Upper lobe of left lung (tissue), 4 donors: Measurements from ENCODE around the gene WNT3.

Source experiments
- CTCF ChIP-seq, 6 experiments: fragments of 450-650 bp in 4 of 6; fragments of 200-600 bp in 2 of 6; sonication (generic) in 2 of 6; IDR thresholded peaks; one replicate each; pipeline ENCODE4 v1.5.1; 2016 to 2019; ENCODE audit warnings: antibody characterized with exemption in 6 of 6
- EP300 ChIP-seq, 4 donors: sonication (generic); formaldehyde crosslinking; IDR thresholded peaks; one replicate each; pipeline ENCODE4 v1.5.1; 2017; ENCODE audit warnings: antibody characterized with exemption in 4 of 4, control low read depth in 2 of 4
- POLR2A ChIP-seq, 4 donors: fragments of 450-650 bp; IDR thresholded peaks; one replicate each; pipeline ENCODE4 v1.5.1; 2016 to 2017; ENCODE audit warnings: antibody characterized with exemption in 4 of 4, mild to moderate bottlenecking in 2 of 4
- POLR2AphosphoS5 ChIP-seq, 2 donors: sonication (generic); formaldehyde crosslinking; IDR thresholded peaks; one replicate each; pipeline ENCODE4 v1.5.1; 2017; ENCODE audit warnings: antibody characterized with exemption in 2 of 2

GRCh38 chr17:46787478-46787877, 31.0 kb downstream of the WNT3 start:
- no peak for TF ChIP-seq POLR2A (IDR thresholded peaks at IDR 0.05)
- TF ChIP-seq CTCF (IDR thresholded peaks at IDR 0.05): no peak
- TF ChIP-seq EP300 (IDR thresholded peaks at IDR 0.05): no peak
- no peak for TF ChIP-seq POLR2AphosphoS5 (IDR thresholded peaks at IDR 0.05)
